MM.1S (cell line): Measurements from ENCODE around the gene BCL11A.

ENCODE experiments used
- DNase-seq: peaks from one replicate; pipeline ENCODE4 v3.0.0-alpha.2; 2015
- H2AFZ ChIP-seq: fragments of 300-600 bp; sonication (generic); 2 replicates; pipeline ENCODE4 v1.6.0; 2016; ENCODE audit warnings: antibody characterized with exemption, low read length
- H3F3A ChIP-seq: fragments of 300-600 bp; sonication (generic); 2 replicates; pipeline ENCODE4 v1.6.1; 2016; ENCODE audit warnings: mild to moderate bottlenecking, antibody characterized with exemption, low read length, moderate library complexity, mixed read lengths; ENCODE audit not compliant: insufficient read depth
- H3K27ac ChIP-seq: fragments of 300-600 bp; sonication (generic); 2 replicates; pipeline ENCODE4 v1.5.1; 2016; ENCODE audit warnings: mild to moderate bottlenecking, low read length
- H3K27me3 ChIP-seq: fragments of 300-600 bp; sonication (generic); replicated peaks from 2 replicates; pipeline ENCODE4 v1.6.0; 2016; ENCODE audit warnings: low read length; ENCODE audit not compliant: insufficient read depth
- H3K36me3 ChIP-seq: fragments of 300-600 bp; sonication (generic); replicated peaks from 2 replicates; pipeline ENCODE4 v1.6.1; 2016; ENCODE audit warnings: mild to moderate bottlenecking, low read length, mixed read lengths; ENCODE audit not compliant: insufficient read depth
- H3K4me1 ChIP-seq: fragments of 300-600 bp; sonication (generic); 2 replicates; pipeline ENCODE4 v1.6.1; 2016; ENCODE audit warnings: low read length, mixed read lengths
- H3K4me2 ChIP-seq: fragments of 300-600 bp; sonication (generic); 2 replicates; pipeline ENCODE4 v1.6.0; 2016; ENCODE audit warnings: low read depth, low read length
- H3K4me3 ChIP-seq: fragments of 300-600 bp; sonication (generic); 2 replicates; pipeline ENCODE4 v1.5.1; 2016; ENCODE audit warnings: low read length, mixed read lengths
- H3K79me2 ChIP-seq: fragments of 300-600 bp; sonication (generic); 2 replicates; pipeline ENCODE4 v1.6.1; 2016; ENCODE audit warnings: mixed run types, low read length, mixed read lengths
- H3K9ac ChIP-seq: fragments of 300-600 bp; sonication (generic); 2 replicates; pipeline ENCODE4 v1.6.1; 2016; ENCODE audit warnings: low read length, mixed read lengths
- H3K9me2 ChIP-seq: fragments of 300-600 bp; sonication (generic); replicated peaks from 2 replicates; pipeline ENCODE4 v1.6.1; 2016; ENCODE audit warnings: mild to moderate bottlenecking, low read length, mixed read lengths; ENCODE audit not compliant: insufficient read depth
- H3K9me3 ChIP-seq: fragments of 300-600 bp; sonication (generic); replicated peaks from 2 replicates; pipeline ENCODE4 v1.6.1; 2016; ENCODE audit warnings: mild to moderate bottlenecking, low read length, mixed read lengths; ENCODE audit not compliant: insufficient read depth
- H4K20me1 ChIP-seq: fragments of 300-600 bp; sonication (generic); 2 replicates; pipeline ENCODE4 v1.6.1; 2016; ENCODE audit warnings: mild to moderate bottlenecking, low read length, moderate library complexity, mixed read lengths; ENCODE audit not compliant: insufficient read depth
- EZH2 ChIP-seq: fragments of 300-600 bp; sonication (generic); optimal IDR thresholded peaks from 2 replicates; pipeline ENCODE3; 2017; ENCODE audit warnings: low read depth, mild to moderate bottlenecking, antibody characterized with exemption, low read length, mixed read lengths
- EZH2phosphoT487 ChIP-seq: fragments of 300-600 bp; sonication (generic); IDR thresholded peaks from 2 replicates; pipeline ENCODE4 v1.6.1; 2018; ENCODE audit warnings: antibody characterized with exemption, low read length
- TF ChIP-seq, protein P1 (sequence below): fragments of 300-600 bp; sonication (generic); IDR thresholded peaks from 2 replicates; pipeline ENCODE4 v1.5.1; 2016; ENCODE audit warnings: antibody characterized with exemption, low read length, mixed read lengths

Gene BCL11A

DNA sequence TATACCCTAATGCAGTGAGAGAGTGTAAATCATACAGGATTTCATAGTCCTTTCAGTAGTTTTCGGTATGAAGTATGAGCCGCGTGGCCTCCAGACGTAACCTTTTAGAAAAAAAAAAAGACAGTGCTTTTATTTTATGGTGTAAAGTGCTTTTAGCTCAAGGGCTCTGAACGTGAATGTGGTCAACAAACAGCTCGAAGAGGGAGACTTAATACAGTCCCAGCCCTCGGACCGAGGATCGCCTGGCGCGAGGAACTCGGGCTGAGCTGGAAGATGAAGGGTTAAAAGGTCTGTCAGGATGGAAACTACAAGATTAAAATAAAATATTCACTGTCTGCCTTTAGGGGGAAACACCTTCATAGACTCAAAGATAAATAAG, 4.0 kb upstream of the BCL11A start:
- Histone ChIP-seq H3F3A (peaks cover 28% of the 10 kb centered on the region), H3K9me2 (no peaks in the 10 kb centered on the region), H3K9ac (no peak overlapping the region; the same call in 1 of the 2 replicates), H3K27me3 (peaks cover 12% of the 10 kb centered on the region; the same call in 1 of the 2 replicates), H3K36me3 (no peaks in the 10 kb centered on the region), H4K20me1 (no peaks in the 10 kb centered on the region), H3K9me3 (no peaks in the 10 kb centered on the region), H3K4me2 (peak overlapping the region; percentile 95), H2AFZ (peak overlapping the region; percentile 62), H3K4me3 (peak overlapping the region; percentile 91), H3K79me2 (no peaks in the 10 kb centered on the region), H3K27ac (no peak overlapping the region), H3K4me1 (peaks cover 5% of the 10 kb centered on the region; the same call in 1 of the 2 replicates)
- TF ChIP-seq EZH2phosphoT487 (no peak), EZH2 (no peak)
- no peak for DNase-seq

DNA sequence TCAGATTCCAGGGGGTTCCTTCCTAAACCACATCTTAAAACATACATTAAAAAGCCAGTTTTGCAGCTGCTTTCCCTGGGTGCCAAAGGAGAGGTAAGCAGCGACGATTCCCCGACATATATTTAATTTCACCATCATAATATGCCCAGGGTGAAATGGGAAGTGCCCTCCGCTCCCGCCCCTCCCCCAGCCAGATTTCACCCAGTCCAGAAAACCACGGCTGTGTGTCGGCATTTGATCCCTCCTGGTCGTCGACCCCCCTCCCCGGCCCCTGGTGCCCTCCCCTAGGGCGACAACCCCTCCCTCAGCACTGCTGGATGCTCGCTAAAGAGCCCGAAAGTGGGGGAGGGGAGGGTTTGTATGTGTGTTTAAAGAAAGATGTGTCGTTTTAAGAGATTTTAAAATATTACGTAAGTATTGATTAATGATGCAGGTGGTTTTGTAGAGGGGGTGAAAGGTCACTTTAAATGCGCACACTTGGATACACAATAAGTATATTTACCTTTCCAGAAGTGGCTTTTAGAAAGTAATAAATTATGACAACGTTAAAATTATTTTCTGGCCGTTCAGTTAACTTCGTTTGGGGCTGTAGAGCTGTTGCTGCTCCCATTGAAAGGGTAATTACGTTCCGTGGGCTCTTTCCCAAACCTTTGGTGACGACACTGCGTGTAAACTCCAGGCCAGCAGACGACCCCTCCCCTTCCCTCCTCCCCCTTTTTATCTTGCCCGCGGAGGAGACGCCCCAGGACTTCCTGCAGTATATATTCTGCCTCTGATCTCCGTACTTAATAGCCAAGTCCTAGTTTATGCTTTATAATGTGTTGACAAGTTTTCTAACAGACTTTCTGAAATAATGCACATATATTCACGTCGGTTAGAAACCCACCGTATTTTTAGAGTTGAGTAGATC, 3.4 kb upstream of the BCL11A start:
- H3K36me3 ChIP-seq = no peaks in the 10 kb centered on the region
- H3K4me1 ChIP-seq = peaks cover 5% of the 10 kb centered on the region; the same call in 1 of the 2 replicates
- no peaks in the 10 kb centered on the region for H4K20me1 ChIP-seq
- TF ChIP-seq EZH2phosphoT487 (no peak), EZH2 (no peak)
- TF ChIP-seq, protein P1, sequence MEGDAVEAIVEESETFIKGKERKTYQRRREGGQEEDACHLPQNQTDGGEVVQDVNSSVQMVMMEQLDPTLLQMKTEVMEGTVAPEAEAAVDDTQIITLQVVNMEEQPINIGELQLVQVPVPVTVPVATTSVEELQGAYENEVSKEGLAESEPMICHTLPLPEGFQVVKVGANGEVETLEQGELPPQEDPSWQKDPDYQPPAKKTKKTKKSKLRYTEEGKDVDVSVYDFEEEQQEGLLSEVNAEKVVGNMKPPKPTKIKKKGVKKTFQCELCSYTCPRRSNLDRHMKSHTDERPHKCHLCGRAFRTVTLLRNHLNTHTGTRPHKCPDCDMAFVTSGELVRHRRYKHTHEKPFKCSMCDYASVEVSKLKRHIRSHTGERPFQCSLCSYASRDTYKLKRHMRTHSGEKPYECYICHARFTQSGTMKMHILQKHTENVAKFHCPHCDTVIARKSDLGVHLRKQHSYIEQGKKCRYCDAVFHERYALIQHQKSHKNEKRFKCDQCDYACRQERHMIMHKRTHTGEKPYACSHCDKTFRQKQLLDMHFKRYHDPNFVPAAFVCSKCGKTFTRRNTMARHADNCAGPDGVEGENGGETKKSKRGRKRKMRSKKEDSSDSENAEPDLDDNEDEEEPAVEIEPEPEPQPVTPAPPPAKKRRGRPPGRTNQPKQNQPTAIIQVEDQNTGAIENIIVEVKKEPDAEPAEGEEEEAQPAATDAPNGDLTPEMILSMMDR = no peak
- no peaks in the 10 kb centered on the region for H3K9me3 ChIP-seq
- peak overlapping the region; percentile 91 for H3K4me3 ChIP-seq
- no peak for DNase-seq
- H3K9ac ChIP-seq = peak overlapping the region; percentile 9; the same call in 1 of the 2 replicates
- H3K79me2 ChIP-seq = no peaks in the 10 kb centered on the region
- H3K27ac ChIP-seq = no peak overlapping the region
- H3K27me3 ChIP-seq = peaks cover 12% of the 10 kb centered on the region; the same call in 1 of the 2 replicates
- H3F3A ChIP-seq = peaks cover 31% of the 10 kb centered on the region
- H3K9me2 ChIP-seq = no peaks in the 10 kb centered on the region
- peak overlapping the region; percentile 62 for H2AFZ ChIP-seq
- H3K4me2 ChIP-seq = peak overlapping the region; percentile 95

DNA sequence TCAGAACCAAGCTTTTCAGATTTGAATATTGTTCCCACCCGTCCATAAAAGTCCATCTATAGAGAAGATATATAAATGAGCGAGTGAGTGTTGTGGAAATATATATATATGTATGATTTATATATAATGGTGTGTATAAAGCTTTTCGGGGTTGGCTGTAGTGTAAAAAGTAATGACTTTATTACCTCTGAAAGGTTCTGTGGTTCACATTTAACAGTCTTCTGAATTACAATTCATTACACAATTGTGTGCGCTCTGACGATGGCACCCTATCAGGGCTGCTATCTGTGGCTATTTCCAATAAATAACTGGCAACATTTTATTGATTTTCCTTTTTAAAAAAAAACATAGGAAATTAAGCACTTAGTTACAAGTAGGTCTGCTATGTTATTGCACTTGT, 2.7 kb upstream of the BCL11A start:
- no peak for TF ChIP-seq EZH2
- TF ChIP-seq, protein P1 = no peak
- no peak for TF ChIP-seq EZH2phosphoT487
- H3K9me2 ChIP-seq = no peaks in the 10 kb centered on the region
- peaks cover 12% of the 10 kb centered on the region; the same call in 1 of the 2 replicates for H3K27me3 ChIP-seq
- H2AFZ ChIP-seq = peak overlapping the region; percentile 89
- DNase-seq = no peak
- peaks cover 34% of the 10 kb centered on the region for H3F3A ChIP-seq
- H4K20me1 ChIP-seq = no peaks in the 10 kb centered on the region
- H3K4me2 ChIP-seq = peak overlapping the region; percentile 95
- peak overlapping the region; percentile 91 for H3K4me3 ChIP-seq
- no peaks in the 10 kb centered on the region for H3K79me2 ChIP-seq
- no peaks in the 10 kb centered on the region for H3K9me3 ChIP-seq
- peak overlapping the region; percentile 66; the same call in 1 of the 2 replicates for H3K9ac ChIP-seq
- no peaks in the 10 kb centered on the region for H3K36me3 ChIP-seq
- H3K27ac ChIP-seq = peak overlapping the region; percentile 65
- peaks cover 5% of the 10 kb centered on the region; the same call in 1 of the 2 replicates for H3K4me1 ChIP-seq
